Type B pancreatic cell (in vitro differentiated cells): ENCODE results near the gene ABCA2. TPM values are rescaled to one million over a fixed set of nuclear protein-coding genes. Genes with fewer than 3 reads are reported as not detected.

Source experiments
- DNase-seq: peaks from one replicate; pipeline ENCODE4 v3.0.0; 2021; ENCODE audit warnings: mixed read lengths; ENCODE audit not compliant: unreplicated experiment; ENCODE audit errors: extremely low spot score
- H3K27ac Mint-ChIP-seq: 2 replicates; pipeline ENCODE4 v1.8.0; 2021; ENCODE audit warnings: mild to moderate bottlenecking, mixed read lengths
- H3K27me3 Mint-ChIP-seq: 2 replicates; pipeline ENCODE4 v1.8.0; 2021; ENCODE audit warnings: mixed read lengths
- H3K36me3 Mint-ChIP-seq: 2 replicates; pipeline ENCODE4 v1.8.0; 2021; ENCODE audit warnings: mixed read lengths
- H3K4me1 Mint-ChIP-seq: one replicate; pipeline ENCODE4 v1.8.0; 2021; ENCODE audit warnings: mixed read lengths; ENCODE audit not compliant: unreplicated experiment
- H3K4me3 Mint-ChIP-seq: 2 replicates; pipeline ENCODE4 v1.8.0; 2021; ENCODE audit warnings: mild to moderate bottlenecking, mixed read lengths
- H3K9me3 Mint-ChIP-seq: 2 replicates; pipeline ENCODE4 v1.8.0; 2021; ENCODE audit warnings: mixed read lengths
- total RNA-seq: library from RNA; stranded (reverse); gene quantifications from 2 replicates; pipeline ENCODE4 v1.2.1, GENCODE V29; 2021; ENCODE audit warnings: low replicate concordance
- TF ChIP-seq, protein P1 (sequence below): fragments of 200-600 bp; sonication (generic); conservative IDR thresholded peaks from 2 replicates; pipeline ENCODE4 v1.5.0; 2021; ENCODE audit warnings: antibody characterized with exemption, mild to moderate bottlenecking

ABCA2 gene
- total RNA-seq, 1 donor from 2014 or later: 44.7 TPM

GRCh38 chr9:137014166-137014565 is 13.9 kb downstream of the ABCA2 start:
- no peaks in the 10 kb centered on the region for H3K4me1 Mint-ChIP-seq
- H3K27ac Mint-ChIP-seq: no peak overlapping the region
- H3K27me3 Mint-ChIP-seq: no peaks in the 10 kb centered on the region
- DNase-seq: no peak
- no peak overlapping the region for H3K4me3 Mint-ChIP-seq
- no peaks in the 10 kb centered on the region for H3K9me3 Mint-ChIP-seq
- TF ChIP-seq, protein P1, sequence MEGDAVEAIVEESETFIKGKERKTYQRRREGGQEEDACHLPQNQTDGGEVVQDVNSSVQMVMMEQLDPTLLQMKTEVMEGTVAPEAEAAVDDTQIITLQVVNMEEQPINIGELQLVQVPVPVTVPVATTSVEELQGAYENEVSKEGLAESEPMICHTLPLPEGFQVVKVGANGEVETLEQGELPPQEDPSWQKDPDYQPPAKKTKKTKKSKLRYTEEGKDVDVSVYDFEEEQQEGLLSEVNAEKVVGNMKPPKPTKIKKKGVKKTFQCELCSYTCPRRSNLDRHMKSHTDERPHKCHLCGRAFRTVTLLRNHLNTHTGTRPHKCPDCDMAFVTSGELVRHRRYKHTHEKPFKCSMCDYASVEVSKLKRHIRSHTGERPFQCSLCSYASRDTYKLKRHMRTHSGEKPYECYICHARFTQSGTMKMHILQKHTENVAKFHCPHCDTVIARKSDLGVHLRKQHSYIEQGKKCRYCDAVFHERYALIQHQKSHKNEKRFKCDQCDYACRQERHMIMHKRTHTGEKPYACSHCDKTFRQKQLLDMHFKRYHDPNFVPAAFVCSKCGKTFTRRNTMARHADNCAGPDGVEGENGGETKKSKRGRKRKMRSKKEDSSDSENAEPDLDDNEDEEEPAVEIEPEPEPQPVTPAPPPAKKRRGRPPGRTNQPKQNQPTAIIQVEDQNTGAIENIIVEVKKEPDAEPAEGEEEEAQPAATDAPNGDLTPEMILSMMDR: no peak
- peaks cover 3% of the 10 kb centered on the region for H3K36me3 Mint-ChIP-seq

DNA sequence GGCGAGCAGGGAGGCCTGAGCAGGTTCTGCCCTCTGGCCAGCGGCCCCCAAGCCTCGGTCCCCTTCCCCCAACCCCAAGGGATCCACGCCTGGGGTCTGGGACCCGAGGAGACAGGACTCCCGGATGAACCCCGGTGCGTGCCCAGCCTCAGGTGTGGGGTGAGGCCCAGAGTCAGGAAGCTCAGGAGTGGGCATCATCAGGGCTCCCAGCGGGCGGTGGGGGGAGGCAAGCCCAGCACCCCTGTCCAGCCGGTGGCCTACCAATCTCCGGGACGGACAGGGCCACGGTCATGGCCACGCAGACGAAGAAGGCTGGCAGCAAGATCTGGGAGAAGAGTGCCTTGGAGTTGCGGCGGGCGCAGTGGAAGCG is 14.5 kb downstream of the ABCA2 start:
- peaks cover 3% of the 10 kb centered on the region for H3K36me3 Mint-ChIP-seq
- no peak overlapping the region for H3K27ac Mint-ChIP-seq
- no peak overlapping the region for H3K4me3 Mint-ChIP-seq

DNA sequence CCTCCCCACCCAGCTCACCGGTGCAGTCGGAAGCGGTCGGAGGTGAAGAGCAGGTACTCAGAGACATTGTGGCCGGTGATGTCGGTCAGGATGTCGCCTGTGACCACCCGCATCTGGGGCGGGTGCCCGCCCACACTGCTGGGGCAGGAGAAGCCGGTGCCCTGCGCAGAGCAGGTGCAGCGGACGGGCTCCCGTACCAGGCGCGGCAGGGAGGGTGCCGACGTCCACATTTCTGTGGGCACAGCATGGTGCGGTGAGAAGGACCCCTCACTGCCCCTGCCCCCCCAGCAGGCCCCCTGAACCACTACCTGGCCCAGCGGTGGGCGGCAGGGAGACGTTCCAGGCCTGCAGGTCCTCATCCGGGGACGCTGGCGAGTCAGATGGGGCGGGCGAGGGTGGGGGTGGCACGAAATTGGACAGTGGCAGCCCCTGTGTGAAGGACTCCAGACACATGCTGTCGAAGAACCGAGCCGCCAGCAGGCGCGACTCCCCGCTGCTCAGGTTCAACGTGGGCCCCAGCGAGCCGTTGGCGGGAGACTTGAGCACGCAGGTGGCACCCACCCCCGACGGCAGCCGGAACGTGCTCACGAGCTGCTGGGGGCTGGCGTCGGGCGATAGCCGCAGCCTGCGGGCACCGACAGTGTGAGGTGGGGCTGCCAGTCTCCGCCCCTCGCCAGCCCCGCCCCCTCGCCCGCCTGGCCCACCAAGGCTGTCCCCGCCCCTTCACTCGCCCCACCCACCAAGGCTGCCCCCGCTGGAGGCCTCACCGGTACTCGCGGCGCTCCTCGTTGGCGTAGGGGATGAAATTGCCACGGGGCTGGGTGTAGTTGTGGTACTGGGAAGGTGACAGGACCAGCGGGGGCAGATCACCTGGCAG is 15.1 kb downstream of the ABCA2 start:
- no peak overlapping the region for H3K27ac Mint-ChIP-seq
- H3K4me3 Mint-ChIP-seq: no peak overlapping the region
- no peaks in the 10 kb centered on the region for H3K9me3 Mint-ChIP-seq
- peaks cover 3% of the 10 kb centered on the region for H3K36me3 Mint-ChIP-seq
- H3K4me1 Mint-ChIP-seq: no peaks in the 10 kb centered on the region
- no peak for DNase-seq
- no peaks in the 10 kb centered on the region for H3K27me3 Mint-ChIP-seq
- TF ChIP-seq, protein P1: no peak

More for the DNA sequence above, 14.5 kb downstream of the ABCA2 start:
- H3K9me3 Mint-ChIP-seq: no peaks in the 10 kb centered on the region
- H3K27me3 Mint-ChIP-seq: no peaks in the 10 kb centered on the region
- TF ChIP-seq, protein P1: no peak
- H3K4me1 Mint-ChIP-seq: no peaks in the 10 kb centered on the region
- no peak for DNase-seq

DNA sequence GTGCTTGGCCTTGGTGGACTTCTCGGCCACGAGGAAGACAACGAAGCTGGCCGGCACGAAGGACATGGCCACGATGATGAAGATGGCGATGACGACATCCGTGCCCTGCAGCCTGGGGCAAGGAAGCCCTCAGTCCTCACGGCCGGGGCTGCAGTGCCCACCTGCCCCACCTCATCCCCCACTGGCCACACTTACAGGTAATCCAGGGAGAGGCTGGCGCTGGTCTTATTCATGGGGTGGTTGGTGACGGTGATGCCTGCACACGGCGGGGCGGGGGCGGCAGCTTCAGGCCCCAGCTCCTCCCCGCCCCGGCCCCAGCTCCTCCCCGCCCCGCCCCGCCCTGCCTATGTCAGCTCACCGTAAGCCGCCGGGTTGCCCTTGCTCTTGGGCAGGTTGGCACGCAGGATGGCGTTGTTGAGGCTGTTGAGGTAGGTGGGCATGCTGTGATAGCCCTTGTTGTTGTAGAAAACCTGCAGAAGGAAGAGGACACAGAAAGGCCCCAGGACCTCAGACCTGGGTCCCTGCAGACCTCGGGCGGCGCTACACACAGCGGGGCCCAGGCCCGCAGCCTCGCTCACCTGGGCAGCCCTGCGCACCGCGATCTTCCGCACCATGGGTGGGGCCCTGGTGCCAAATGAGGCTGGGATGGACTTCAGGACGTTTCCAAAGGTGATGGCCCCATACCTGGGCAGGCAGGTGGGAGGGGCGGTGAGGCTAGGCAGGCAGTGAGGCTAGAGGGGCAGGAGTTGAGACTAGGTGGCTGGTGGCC is 15.9 kb downstream of the ABCA2 start:
- TF ChIP-seq, protein P1: no peak
- Mint-ChIP-seq H3K36me3 (peaks cover 3% of the 10 kb centered on the region), H3K27ac (no peak overlapping the region), H3K27me3 (no peaks in the 10 kb centered on the region), H3K4me3 (no peak overlapping the region), H3K9me3 (no peaks in the 10 kb centered on the region), H3K4me1 (no peaks in the 10 kb centered on the region)
- DNase-seq: no peak

DNA sequence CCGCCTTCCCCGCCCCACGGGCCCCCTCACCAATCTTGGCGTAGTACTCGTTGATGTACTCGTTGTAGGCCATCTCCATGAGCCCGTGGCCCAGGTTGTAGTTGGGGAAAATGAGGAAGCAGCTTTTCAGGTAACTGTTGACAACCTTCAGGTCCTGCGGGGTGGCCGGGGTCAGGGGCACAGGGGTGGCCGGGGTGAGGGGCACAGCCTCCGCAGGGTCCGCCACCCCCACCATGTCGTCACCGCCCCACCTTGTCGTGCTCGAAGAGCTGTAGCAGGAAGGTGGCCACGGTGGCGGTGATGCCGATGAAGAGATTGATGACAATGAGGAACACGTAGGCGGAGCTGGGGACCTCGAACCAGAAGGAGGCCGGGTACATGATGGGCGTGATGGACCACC is 16.9 kb downstream of the ABCA2 start:
- Mint-ChIP-seq H3K27ac (no peak overlapping the region), H3K4me1 (no peaks in the 10 kb centered on the region), H3K27me3 (no peaks in the 10 kb centered on the region), H3K9me3 (no peaks in the 10 kb centered on the region), H3K4me3 (no peak overlapping the region), H3K36me3 (no peaks in the 10 kb centered on the region)
- DNase-seq: no peak
- TF ChIP-seq, protein P1: no peak
